T-cell (primary cell): ENCODE results near the gene PRKAA1. TPM values are rescaled to one million over a fixed set of nuclear protein-coding genes. Genes with fewer than 3 reads are reported as not detected.

Experiments used
- ATAC-seq, 4 experiments: fragments of 200-7000 bp in 3 of 4; fragments of 150-1000 bp in 1 of 4; cut with Tn5 transposase; replicated peaks in 1 of 4; 1 replicate in 3 of 4; 2 replicates in 1 of 4; pipeline ENCODE4 v1.10.0; 2021; ENCODE audit warnings: moderate library complexity in 3 of 4, mild to moderate bottlenecking in 2 of 4, moderate number of reproducible peaks in 1 of 4
- CTCF ChIA-PET, 2 donors: fragments of 300-600 bp; sonication (Branson Sonifier 250); formaldehyde crosslinking; loops; one replicate each; lab custom pipeline; 2022; ENCODE audit warnings: antibody characterized with exemption in 2 of 2; lab: Charles Lee
- POLR2A ChIA-PET, 2 donors: fragments of 300-600 bp; sonication (Branson Sonifier 250); formaldehyde crosslinking; loops; one replicate each; lab custom pipeline; 2022; ENCODE audit warnings: antibody characterized with exemption in 2 of 2; lab: Charles Lee
- DNase-seq, 35 experiments: peaks; one replicate each; pipeline versions ENCODE4 v3.0.0 to v3.0.0-alpha.2; 2013 to 2023
- H3K27ac ChIP-seq: one replicate; pipeline ENCODE4 v1.5.1; 2013; ENCODE audit warnings: low read length
- H3K27me3 ChIP-seq, 2 experiments: replicated peaks in 1 of 2; 1 replicate in 1 of 2; 2 replicates in 1 of 2; pipeline versions ENCODE4 v1.6.1 to v1.7.0; 2013; ENCODE audit warnings: low read length in 1 of 2, mixed read lengths in 1 of 2; ENCODE audit not compliant: control insufficient read depth in 2 of 2, insufficient read depth in 2 of 2; ENCODE audit errors: extremely low read depth in 1 of 2
- H3K36me3 ChIP-seq, 2 donors: 1 replicate in 1 of 2; 2 replicates in 1 of 2; pipeline versions ENCODE4 v1.6.1 to v1.7.0; 2013; ENCODE audit warnings: low read length in 1 of 2; ENCODE audit not compliant: control insufficient read depth in 2 of 2, insufficient read depth in 1 of 2; ENCODE audit errors: extremely low read depth in 1 of 2
- H3K4me1 ChIP-seq, 2 experiments: 1 replicate in 1 of 2; 2 replicates in 1 of 2; pipeline versions ENCODE4 v1.6.1 to v1.7.0; 2013; ENCODE audit warnings: low read length in 2 of 2, mixed read lengths in 1 of 2; ENCODE audit not compliant: insufficient read depth in 2 of 2, control insufficient read depth in 1 of 2; ENCODE audit errors: extremely low read depth in 1 of 2
- H3K4me3 ChIP-seq, 2 donors: 1 replicate in 1 of 2; 2 replicates in 1 of 2; pipeline versions ENCODE4 v1.5.1 to v1.7.0; 2013; ENCODE audit warnings: mild to moderate bottlenecking in 2 of 2, low read length in 1 of 2, moderate library complexity in 1 of 2; ENCODE audit not compliant: control insufficient read depth in 1 of 2; ENCODE audit errors: extremely low read depth in 1 of 2
- H3K9me3 ChIP-seq: 2 replicates; pipeline ENCODE4 v1.7.0; 2013
- H3K27ac Mint-ChIP-seq, 2 donors: one replicate each; pipeline ENCODE4 v1.8.0; 2020 to 2021; ENCODE audit warnings: mild to moderate bottlenecking in 2 of 2, mixed read lengths in 2 of 2
- H3K27me3 Mint-ChIP-seq, 2 donors: one replicate each; pipeline ENCODE4 v1.8.0; 2021 to 2022; ENCODE audit warnings: mixed read lengths in 2 of 2
- H3K36me3 Mint-ChIP-seq: one replicate; pipeline ENCODE4 v1.8.0; 2021; ENCODE audit warnings: mixed read lengths
- H3K4me1 Mint-ChIP-seq, 3 donors: one replicate each; pipeline ENCODE4 v1.8.0; 2020 to 2022; ENCODE audit warnings: mixed read lengths in 3 of 3, mild to moderate bottlenecking in 1 of 3
- H3K4me3 Mint-ChIP-seq, 3 donors: one replicate each; pipeline ENCODE4 v1.8.0; 2020 to 2022; ENCODE audit warnings: mild to moderate bottlenecking in 3 of 3, mixed read lengths in 3 of 3, moderate library complexity in 3 of 3
- H3K9me3 Mint-ChIP-seq, 3 donors: one replicate each; pipeline ENCODE4 v1.8.0; 2020 to 2022; ENCODE audit warnings: mixed read lengths in 3 of 3
- WGBS: methylation state at CpG from one replicate; pipeline ENCODE4 v1.1.5; 2013; ENCODE audit warnings: missing lambda C conversion rate; ENCODE audit not compliant: insufficient coverage; 5-methylcytosine and 5-hydroxymethylcytosine counted together
- total RNA-seq, 35 experiments: library from RNA in 6 of 35; stranded (reverse) in 6 of 35; fragments of 120-200 nt in 1 of 35; gene quantifications; one replicate each; pipeline versions ENCODE4 v1.2.1 to v1.2.4 and lab custom pipeline; 2013 to 2026

The PRKAA1 gene
- total RNA-seq, 5 donors from 2014 or later (not counting 1 experiment from before 2014, with no cell fraction given): 92.3 to 112 (median 96.7) TPM

DNA sequence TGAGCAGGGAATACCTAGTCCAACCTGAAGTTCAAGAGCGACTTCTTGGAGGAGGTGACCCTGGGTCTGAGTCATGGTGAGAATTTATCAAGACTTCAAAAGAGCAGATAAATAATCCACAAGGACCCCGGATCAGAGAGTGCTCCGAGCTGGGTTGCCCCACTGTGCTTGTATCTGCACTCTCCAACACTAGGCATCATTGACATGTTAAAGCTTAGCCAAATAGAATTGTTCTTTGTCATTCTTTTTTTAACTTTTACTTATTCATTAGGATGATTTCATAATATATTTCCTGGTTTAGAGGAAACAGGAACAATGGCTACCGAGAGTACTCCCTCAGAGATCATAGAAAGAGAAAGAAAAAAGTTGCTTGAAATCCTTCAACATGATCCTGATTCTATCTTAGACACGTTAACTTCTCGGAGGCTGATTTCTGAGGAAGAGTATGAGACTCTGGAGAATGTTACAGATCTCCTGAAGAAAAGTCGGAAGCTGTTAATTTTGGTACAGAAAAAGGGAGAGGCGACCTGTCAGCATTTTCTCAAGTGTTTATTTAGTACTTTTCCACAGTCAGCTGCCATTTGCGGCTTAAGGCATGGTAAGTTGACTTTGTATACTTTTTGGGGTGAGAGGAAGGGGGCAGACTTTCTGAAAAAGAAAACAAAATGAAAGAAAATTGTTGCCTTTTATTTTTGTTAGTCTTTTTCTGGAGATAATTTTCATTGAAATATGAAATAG is 43.1 kb upstream of the PRKAA1 start, which contains the start of gene CARD6:
Gene CARD6, plus strand, starts transcription at position 300 of the 738 bp plus-strand sequence. Its CDS starts 16 bp downstream, at position 316.
- 12% methylated on average over 3 of the region's 9 CpGs for WGBS
- Histone ChIP-seq H3K36me3 (no peaks in the 10 kb centered on the region), H3K27ac (peak within 1 kb of the TSS; percentile 21), H3K4me3 (peak within 1 kb of the TSS; percentile 25 to 35), H3K4me1 (peaks cover 0 to 2% of the 10 kb centered on the region in 2 experiments), H3K27me3 (peaks cover 0 to 3% of the 10 kb centered on the region in 2 experiments), H3K9me3 (no peaks in the 10 kb centered on the region)
- H3K4me3 Mint-ChIP-seq: peak within 1 kb of the TSS; percentile 79 to 92 (median 90)
- H3K9me3 Mint-ChIP-seq: no peaks in the 10 kb centered on the region
- ATAC-seq: peak in 3 of 4 experiments; percentile 51 to 55 (median 55)
- H3K27me3 Mint-ChIP-seq: peaks cover 4 to 10% of the 10 kb centered on the region in 2 donors
- H3K4me1 Mint-ChIP-seq: peaks cover 19 to 42% (median 24%) of the 10 kb centered on the region in 3 donors
- DNase-seq: peak in 1 of 35 experiments; percentile 30
- ChIA-PET POLR2A (no interaction called here), CTCF (interaction anchor here in 1 of 2 donors (0.5 kb wide), 1 partner anchor 53 kb away, joined by 8 read pairs; no protein-coding TSS in a partner anchor)
- peaks cover 8% of the 10 kb centered on the region for H3K36me3 Mint-ChIP-seq
- H3K27ac Mint-ChIP-seq: peak within 1 kb of the TSS; percentile 86 to 95

DNA sequence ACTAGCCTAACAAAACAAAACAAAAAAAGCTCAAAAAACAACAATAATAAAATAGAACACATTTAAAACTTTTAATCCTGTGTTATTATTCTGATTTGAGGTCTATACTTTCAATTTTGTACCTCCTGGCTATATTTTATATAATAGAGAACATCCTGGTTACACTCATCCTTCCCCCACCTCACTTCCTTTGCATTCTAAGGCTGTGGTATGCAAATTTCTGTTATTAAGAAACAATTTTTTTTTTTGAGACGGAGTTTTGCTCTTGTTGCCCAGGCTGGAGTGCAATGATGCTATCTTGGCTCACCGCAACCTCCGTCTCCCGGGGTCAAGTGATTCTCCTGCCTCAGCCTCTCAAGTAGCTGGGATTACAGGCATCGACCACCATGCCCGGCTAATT is 39.9 kb upstream of the PRKAA1 start:
- WGBS: 20% methylated on average over 1 of the region's 6 CpGs

DNA sequence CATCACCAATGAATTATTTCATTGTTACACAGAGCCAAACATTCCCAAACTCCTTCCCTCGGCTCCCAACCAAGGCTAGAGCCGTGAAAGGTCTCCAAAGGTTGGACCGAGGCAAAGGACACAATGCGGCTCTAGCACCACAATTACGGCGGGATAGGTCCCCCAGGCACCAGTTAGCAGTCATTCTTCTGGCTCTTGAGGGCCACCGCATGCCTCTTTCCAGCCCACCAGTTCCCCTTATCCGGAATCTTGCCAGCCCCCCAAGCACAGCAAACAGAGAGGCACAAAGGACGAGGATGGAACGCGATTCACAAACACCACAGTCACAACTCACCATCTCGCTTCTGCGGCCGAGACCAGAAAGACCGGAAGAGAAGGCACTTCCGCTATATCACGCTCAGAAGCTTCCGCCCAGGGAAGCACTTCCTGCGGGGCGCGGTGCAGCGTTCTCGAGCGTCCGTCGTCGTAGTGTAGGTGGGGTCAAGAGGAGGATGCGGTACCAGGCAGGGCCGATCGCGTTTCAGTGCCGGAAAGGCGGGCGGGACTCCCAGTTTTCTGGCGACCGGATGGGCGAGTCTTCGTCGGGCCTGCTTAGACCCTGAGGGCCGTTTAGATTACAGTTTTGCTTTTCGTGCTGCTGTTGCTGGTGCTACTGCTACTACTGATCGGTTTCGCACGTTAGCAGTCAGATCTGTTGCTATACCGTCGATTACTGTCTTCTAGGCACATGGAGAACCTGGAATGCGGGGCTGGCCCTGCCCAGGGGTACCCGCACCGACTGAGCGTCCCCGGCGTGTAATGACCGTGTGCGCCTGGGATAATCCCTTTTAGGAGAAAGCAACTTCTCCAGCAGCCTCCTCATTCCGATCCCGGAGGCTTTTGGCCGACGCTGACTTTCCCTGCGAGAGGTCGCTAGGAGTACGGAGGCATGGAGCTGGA is 36.9 kb upstream of the PRKAA1 start, which contains the start of gene RPL37:
Gene RPL37, minus strand, starts transcription at position 374 of the 939 bp plus-strand sequence. Its CDS starts 37 bp downstream, at position 337.
- H3K27me3 ChIP-seq: no peaks in the 10 kb centered on the region
- CTCF ChIA-PET: interaction anchor here in 1 of 2 donors (0.8 kb wide), 1 partner anchor 1254 kb away, joined by 4 read pairs; no protein-coding TSS in a partner anchor
- H3K4me3 ChIP-seq: peak within 1 kb of the TSS; percentile 85 to 93
- H3K27ac ChIP-seq: peak within 1 kb of the TSS; percentile 95
- peaks cover 46 to 53% (median 50%) of the 10 kb centered on the region in 3 donors for H3K4me1 Mint-ChIP-seq
- 6% methylated on average over 48 of the region's 61 CpGs for WGBS
- peak; percentile 76 to 94 (median 86) for DNase-seq
- no peaks in the 10 kb centered on the region for H3K9me3 ChIP-seq
- no peaks in the 10 kb centered on the region for H3K27me3 Mint-ChIP-seq
- peaks cover 22 to 24% of the 10 kb centered on the region in 2 experiments for H3K4me1 ChIP-seq
- POLR2A ChIA-PET: interaction anchor here (0.5 to 1.0 kb wide), 5 partner anchors 83 to 1041 kb away, joined by 3 to 4 read pairs (median 3); no protein-coding TSS in a partner anchor
- H3K27ac Mint-ChIP-seq: peak within 1 kb of the TSS; percentile 97 to 98
- ATAC-seq: peak; percentile 92 to 97 (median 96)
- peak within 1 kb of the TSS; percentile 87 to 99 (median 97) for H3K4me3 Mint-ChIP-seq
- peaks cover 46% of the 10 kb centered on the region for H3K36me3 Mint-ChIP-seq
- H3K36me3 ChIP-seq: peaks cover 11 to 41% of the 10 kb centered on the region in 2 donors
- H3K9me3 Mint-ChIP-seq: no peaks in the 10 kb centered on the region

More for the DNA sequence above, 39.9 kb upstream of the PRKAA1 start:
- peaks cover 0 to 12% of the 10 kb centered on the region in 2 donors for H3K36me3 ChIP-seq
- Mint-ChIP-seq H3K36me3 (peaks cover 20% of the 10 kb centered on the region), H3K4me3 (no peak overlapping the region), H3K27ac (no peak overlapping the region), H3K27me3 (peaks cover 4% of the 10 kb centered on the region in 2 donors), H3K4me1 (peaks cover 43 to 56% (median 46%) of the 10 kb centered on the region in 3 donors), H3K9me3 (no peaks in the 10 kb centered on the region)
- CTCF ChIA-PET: no interaction called here
- H3K4me3 ChIP-seq: no peak overlapping the region
- POLR2A ChIA-PET: no interaction called here
- peaks cover 17 to 22% of the 10 kb centered on the region in 2 experiments for H3K4me1 ChIP-seq
- no peaks in the 10 kb centered on the region for H3K9me3 ChIP-seq
- peak in 1 of 35 experiments; percentile 38 for DNase-seq
- no peaks in the 10 kb centered on the region for H3K27me3 ChIP-seq
- no peak for ATAC-seq
- H3K27ac ChIP-seq: peak overlapping the region; percentile 48

DNA sequence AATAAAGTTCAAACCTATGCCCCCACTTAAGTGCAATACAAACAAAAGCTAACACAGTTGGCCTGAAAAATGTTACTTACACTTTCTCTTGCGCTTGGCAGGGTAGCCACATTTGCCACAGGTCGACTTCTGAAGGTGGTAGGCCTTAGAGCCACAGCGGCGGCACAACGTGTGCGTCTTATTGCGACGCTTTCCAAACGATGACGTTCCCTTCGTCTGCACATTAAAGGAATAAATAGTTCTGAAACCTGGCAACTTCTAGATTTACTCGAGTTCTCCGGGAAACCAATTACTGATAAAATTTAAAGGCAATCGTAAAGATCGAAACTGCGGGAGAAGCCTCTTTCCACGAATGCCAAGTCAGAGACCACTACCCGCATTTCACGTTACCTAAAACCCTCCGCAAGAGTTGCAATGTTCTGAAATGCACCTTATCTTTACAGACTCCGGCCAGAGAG is 36.2 kb upstream of the PRKAA1 start:
- POLR2A ChIA-PET: interaction anchor here (0.5 to 1.0 kb wide), 6 partner anchors 36 to 883 kb away, joined by 3 to 4 read pairs (median 3); partner anchors contain the start of gene PRKAA1 (in 1 of the 2)
- Histone ChIP-seq H3K27ac (peak overlapping the region; percentile 95), H3K4me1 (peaks cover 22 to 24% of the 10 kb centered on the region in 2 experiments), H3K9me3 (no peaks in the 10 kb centered on the region), H3K36me3 (peaks cover 15 to 48% of the 10 kb centered on the region in 2 donors), H3K27me3 (no peaks in the 10 kb centered on the region), H3K4me3 (peak overlapping the region; percentile 85 to 93)
- peak in 3 of 4 experiments; percentile 18 to 72 (median 29) for ATAC-seq
- H3K27ac Mint-ChIP-seq: peak overlapping the region; percentile 97 to 98
- H3K27me3 Mint-ChIP-seq: no peaks in the 10 kb centered on the region
- DNase-seq: peak in 34 of 35 experiments; percentile 19 to 84 (median 73)
- under 1% methylated on average over 21 of the region's 21 CpGs for WGBS
- peaks cover 46 to 53% (median 53%) of the 10 kb centered on the region in 3 donors for H3K4me1 Mint-ChIP-seq
- peaks cover 52% of the 10 kb centered on the region for H3K36me3 Mint-ChIP-seq
- peak overlapping the region; percentile 87 to 99 (median 97) for H3K4me3 Mint-ChIP-seq
- CTCF ChIA-PET: interaction anchor here in 1 of 2 donors (0.8 to 2.3 kb wide), 2 partner anchors 36 to 1254 kb away, joined by 4 to 8 read pairs; partner anchors contain the start of gene PRKAA1
- H3K9me3 Mint-ChIP-seq: no peaks in the 10 kb centered on the region

DNA sequence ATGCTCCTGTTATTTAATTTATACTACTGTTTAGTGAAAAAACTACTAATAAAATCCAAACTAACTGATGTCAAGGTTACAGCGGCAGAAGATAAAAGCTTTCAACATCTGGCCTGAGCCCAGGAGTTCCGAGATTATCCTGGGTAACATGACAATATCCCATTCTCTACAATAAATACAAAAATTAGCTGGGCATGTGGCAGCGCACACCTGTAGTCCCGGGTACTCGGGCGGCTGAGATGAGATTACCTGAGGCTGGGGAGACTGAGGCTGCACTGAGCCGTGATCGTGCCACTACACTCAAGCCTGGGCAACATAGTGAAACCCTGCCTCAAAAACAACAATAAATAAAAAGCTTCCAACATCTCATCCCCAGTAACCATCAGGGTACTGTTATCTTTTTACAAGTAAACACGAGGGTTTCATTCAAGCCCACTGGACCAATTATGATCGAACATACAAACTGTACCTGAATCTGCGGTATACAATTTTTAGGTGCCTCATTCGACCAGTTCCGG is 35.6 kb upstream of the PRKAA1 start:
- Histone ChIP-seq H3K4me1 (peaks cover 22 to 24% of the 10 kb centered on the region in 2 experiments), H3K4me3 (peak overlapping the region; percentile 85 to 93), H3K27ac (peak overlapping the region; percentile 95), H3K9me3 (no peaks in the 10 kb centered on the region), H3K27me3 (no peaks in the 10 kb centered on the region), H3K36me3 (peaks cover 15 to 55% of the 10 kb centered on the region in 2 donors)
- Mint-ChIP-seq H3K27ac (peak overlapping the region; percentile 97 to 98), H3K4me1 (peaks cover 46 to 60% (median 58%) of the 10 kb centered on the region in 3 donors), H3K27me3 (no peaks in the 10 kb centered on the region), H3K9me3 (no peaks in the 10 kb centered on the region), H3K4me3 (peak overlapping the region; percentile 87 to 99 (median 97)), H3K36me3 (peaks cover 58% of the 10 kb centered on the region)
- 23% methylated on average over 8 of the region's 13 CpGs for WGBS
- no peak for ATAC-seq
- CTCF ChIA-PET: interaction anchor here in 1 of 2 donors (0.8 to 2.3 kb wide), 3 partner anchors 35 to 1253 kb away, joined by 4 to 8 read pairs (median 4); partner anchors contain the start of gene PRKAA1
- DNase-seq: no peak
- POLR2A ChIA-PET: interaction anchor here (0.5 to 1.4 kb wide), 8 partner anchors 30 to 883 kb away, joined by 3 to 4 read pairs (median 3); partner anchors contain the start of gene PRKAA1 (in 2 of the 2)
